HepG2 (cell line): ENCODE results near the gene ZBTB22. TPM values are rescaled to one million over a fixed set of nuclear protein-coding genes. Genes with fewer than 3 reads are reported as not detected.

Experiments
- ATAC-seq: fragments of 200-7000 bp; cut with Tn5 transposase; 3 replicates; pipeline ENCODE4 v1.9.1; 2020; ENCODE audit warnings: mild to moderate bottlenecking, moderate library complexity
- BruUV-seq: library from RNA; stranded (reverse); fragments of 400-500 nt; replicated peaks from 2 replicates; lab custom pipeline; 2021; lab: Mats Ljungman, UMichigan
- CTCF ChIA-PET: fragments of 300-600 bp; formaldehyde crosslinking; extraction: SDS; loops from one replicate; lab custom pipeline; 2021; ENCODE audit warnings: low total read pairs, inconsistent platforms, low intra/inter-chr PET ratio; lab: Yijun Ruan, JAX
- POLR2A ChIA-PET: fragments of 350-600 bp; sonication (Branson Sonifier 250); formaldehyde crosslinking; loops from one replicate; lab custom pipeline; 2020; ENCODE audit warnings: antibody characterized with exemption, inconsistent platforms; lab: Yijun Ruan, JAX
- DNase-seq: peaks from one replicate; pipeline ENCODE4 v3.0.0-alpha.2; 2015; ENCODE audit warnings: low spot score
- FAIRE-seq: peaks from 3 replicates; lab custom pipeline; 2011; peaks lifted over from hg19 to GRCh38; lab: Jason Lieb, UNC
- H2AFZ ChIP-seq: one replicate; pipeline ENCODE4 v1.6.1; 2011; ENCODE audit warnings: low read length, inconsistent platforms
- H3K27ac ChIP-seq: fragments of 300-600 bp; 3 replicates; pipeline ENCODE4 v1.8.0; 2011; ENCODE audit warnings: mixed run types, mild to moderate bottlenecking, mixed read lengths, low read length, inconsistent platforms; ENCODE audit not compliant: insufficient read depth; ENCODE audit errors: extremely low read length
- H3K27me3 ChIP-seq, 2 experiments: fragments of 200-600 bp in 1 of 2; 2 replicates in 1 of 2; 3 replicates in 1 of 2; pipeline versions ENCODE4 v1.6.0 to v1.8.0; 2011; ENCODE audit warnings: low read length in 2 of 2, mild to moderate bottlenecking in 2 of 2, moderate library complexity in 2 of 2, inconsistent platforms in 1 of 2; ENCODE audit not compliant: insufficient read depth in 2 of 2, control insufficient read depth in 1 of 2
- H3K36me3 ChIP-seq, 2 experiments: fragments of 200-600 bp in 1 of 2; replicated peaks in 1 of 2; 2 replicates in 1 of 2; 3 replicates in 1 of 2; pipeline versions ENCODE4 v1.5.1 to v1.8.0; 2011; ENCODE audit warnings: low read length in 2 of 2, inconsistent platforms in 1 of 2; ENCODE audit not compliant: insufficient read depth in 2 of 2, control insufficient read depth in 1 of 2
- H3K4me1 ChIP-seq: 2 replicates; pipeline ENCODE4 v1.5.1; 2012; ENCODE audit warnings: low read length, inconsistent platforms; ENCODE audit not compliant: insufficient read depth
- H3K4me2 ChIP-seq: 2 replicates; pipeline ENCODE4 v1.6.0; 2011; ENCODE audit warnings: low read depth, low read length, inconsistent platforms
- H3K4me3 ChIP-seq, 3 experiments: fragments of 200-600 bp in 1 of 3; sonication (generic), shearing (Covaris generic) in 1 of 3; replicated peaks in 1 of 3; 2 replicates each; pipeline ENCODE4 v1.5.1; 2011 to 2016; ENCODE audit warnings: low read length in 3 of 3, inconsistent platforms in 2 of 3, low read depth in 2 of 3, mild to moderate bottlenecking in 2 of 3, control low read depth in 1 of 3, mixed read lengths in 1 of 3; ENCODE audit not compliant: insufficient read depth in 1 of 3
- H3K79me2 ChIP-seq: one replicate; pipeline ENCODE4 v1.6.1; 2011; ENCODE audit warnings: low read length, inconsistent platforms; ENCODE audit not compliant: insufficient read depth
- H3K9ac ChIP-seq: 2 replicates; pipeline ENCODE4 v1.6.0; 2011; ENCODE audit warnings: mild to moderate bottlenecking, low read depth, low read length, inconsistent platforms; ENCODE audit not compliant: insufficient read depth
- H3K9me3 ChIP-seq: 2 replicates; pipeline ENCODE4 v1.5.1; 2012; ENCODE audit warnings: mild to moderate bottlenecking, low read length
- H4K20me1 ChIP-seq: 2 replicates; pipeline ENCODE4 v1.6.0; 2011; ENCODE audit warnings: inconsistent platforms, mild to moderate bottlenecking, low read length, moderate library complexity; ENCODE audit not compliant: insufficient read depth
- ATAD3A ChIP-seq: sonication (generic); formaldehyde crosslinking; IDR thresholded peaks from 2 replicates; pipeline ENCODE4 v1.4.0; 2020; ENCODE audit warnings: missing genetic modification reagents
- IKZF4 ChIP-seq: sonication (generic); formaldehyde crosslinking; IDR thresholded peaks from 2 replicates; pipeline ENCODE4 v1.5.1; 2020; ENCODE audit warnings: borderline replicate concordance, mild to moderate bottlenecking, low read depth, missing genetic modification reagents; ENCODE audit errors: not compliant biosample characterization
- KAT8 ChIP-seq: IDR thresholded peaks from 2 replicates; pipeline ENCODE4 v1.6.1; 2016; ENCODE audit warnings: missing genetic modification reagents, missing compliant biosample characterization
- MAX ChIP-seq: IDR thresholded peaks from 2 replicates; pipeline ENCODE4 v1.6.1; 2012; ENCODE audit warnings: inconsistent platforms
- NR2F1 ChIP-seq, 2 experiments: fragments of 450-650 bp in 1 of 2; formaldehyde crosslinking in 1 of 2; IDR thresholded peaks; 2 replicates each; pipeline versions ENCODE4 v1.5.0 to v1.6.1; 2016 to 2020; ENCODE audit warnings: mild to moderate bottlenecking in 1 of 2, missing compliant biosample characterization in 1 of 2, missing genetic modification reagents in 1 of 2, moderate library complexity in 1 of 2
- PAF1 ChIP-seq: IDR thresholded peaks from 2 replicates; pipeline ENCODE4 v1.6.1; 2016; ENCODE audit warnings: missing genetic modification reagents, missing compliant biosample characterization
- POGK ChIP-seq: sonication (generic); formaldehyde crosslinking; conservative IDR thresholded peaks from 2 replicates; pipeline ENCODE4 v1.8.0; 2022; ENCODE audit warnings: mild to moderate bottlenecking, moderate library complexity, missing genetic modification reagents
- RBFOX2 ChIP-seq: fragments of 200-400 bp; formaldehyde crosslinking; IDR thresholded peaks from 2 replicates; pipeline ENCODE4 v1.6.1; 2017; ENCODE audit warnings: low read depth, mild to moderate bottlenecking, low read length
- RBM22 ChIP-seq: fragments of 200-400 bp; formaldehyde crosslinking; optimal IDR thresholded peaks from 2 replicates; pipeline ENCODE3; 2017; ENCODE audit warnings: mild to moderate bottlenecking, low read length, moderate library complexity
- SIN3A ChIP-seq: IDR thresholded peaks from 2 replicates; pipeline ENCODE4 v1.6.1; 2011; ENCODE audit warnings: low read depth, mild to moderate bottlenecking, control low read depth, low read length, borderline replicate concordance
- SIN3B ChIP-seq: fragments of 150-350 bp; IDR thresholded peaks from 2 replicates; pipeline ENCODE4 v1.6.1; 2014; ENCODE audit warnings: low read length
- SSRP1 ChIP-seq: IDR thresholded peaks from 2 replicates; pipeline ENCODE4 v1.6.1; 2016; ENCODE audit warnings: control low read depth
- TEAD3 ChIP-seq: optimal IDR thresholded peaks from 2 replicates; pipeline ENCODE3; 2016; ENCODE audit warnings: borderline replicate concordance
- ZBTB38 ChIP-seq: sonication (generic); formaldehyde crosslinking; IDR thresholded peaks from 2 replicates; pipeline ENCODE4 v1.5.1; 2020; ENCODE audit warnings: mild to moderate bottlenecking, missing genetic modification reagents
- ZNF253 ChIP-seq: sonication (generic); formaldehyde crosslinking; IDR thresholded peaks from 2 replicates; pipeline ENCODE4 v1.8.0; 2022; ENCODE audit warnings: mild to moderate bottlenecking, missing genetic modification reagents, borderline replicate concordance
- ZNF547 ChIP-seq: sonication (generic); formaldehyde crosslinking; IDR thresholded peaks from 2 replicates; pipeline ENCODE4 v1.5.1; 2020; ENCODE audit warnings: mild to moderate bottlenecking, missing genetic modification reagents
- ZNF597 ChIP-seq: sonication (generic); formaldehyde crosslinking; IDR thresholded peaks from 2 replicates; pipeline ENCODE4 v1.5.0; 2020; ENCODE audit warnings: missing genetic modification reagents
- ZSCAN25 ChIP-seq: sonication (generic); formaldehyde crosslinking; IDR thresholded peaks from 2 replicates; pipeline ENCODE4 v1.8.0; 2022; ENCODE audit warnings: mild to moderate bottlenecking, missing genetic modification reagents
- WGBS: methylation state at CpG from one replicate; pipeline ENCODE4 v1.1.6; 2017; ENCODE audit warnings: low lambda C conversion rate; 5-methylcytosine and 5-hydroxymethylcytosine counted together
- in situ Hi-C: cut with HindIII; loops from 2 replicates; pipeline ENCODE4 v1.10.0; 2017; ENCODE audit warnings: low pct_unique_long_range_greater_than_20kb; ENCODE audit not compliant: extremely low pct_ligation_motif_present
- intact Hi-C: fragments of 100-400 bp; cut with micrococcal nuclease; formaldehyde crosslinking; loops from one replicate; pipeline ENCODE4 v1.10.0; 2022; ENCODE audit not compliant: unreplicated experiment
- polyA plus RNA-seq, 8 experiments: library from polyadenylated mRNA; depleted of rRNA in 3 of 8; stranded (reverse) in 7 of 8; unstranded in 1 of 8; fragments of >200 nt; fragmentation: Illumina TruSeq in 4 of 8; extraction: Trizol in 4 of 8; gene quantifications; 2 replicates each; pipeline versions ENCODE4 v1.2.1 to v1.2.3, GENCODE V29; 2011 to 2016; ENCODE audit warnings: low read depth in 4 of 8, missing spikeins in 1 of 8, mixed read lengths in 1 of 8; ENCODE audit not compliant: insufficient read depth in 1 of 8
- total RNA-seq, 5 experiments: library from RNA; depleted of rRNA; stranded (reverse); fragments of >200 nt; fragmentation: Illumina TruSeq; extraction: Trizol; gene quantifications; 2 replicates each; pipeline ENCODE4 v1.2.3, GENCODE V29; 2016; ENCODE audit warnings: low read depth in 1 of 5

ZBTB22 gene
- total and polyA plus RNA-seq, 2 of the 13 experiments (the other 11 are each of a cell fraction or from before 2014, with no cell fraction given) = 8.0 to 10.6 TPM

- TF ChIP-seq ZNF253 (CRISPR knock-in tag) (no peak), TEAD3 (peak; percentile 5), NR2F1 (CRISPR knock-in tag; IDR thresholded peaks at IDR 0.05) (no peak), ZNF547 (CRISPR knock-in tag) (0 out of 2 replicates have a peak, but pooled peaks have one; percentile 27), ATAD3A (CRISPR knock-in tag) (no peak), IKZF4 (CRISPR knock-in tag) (peak; percentile 55), ZBTB38 (peak; percentile 49; the same call in 1 of the 2 replicates), PAF1 (peak; percentile 79; the same call in 1 of the 2 replicates)
Observed at GRCh38 chr6:33273924-33274902, 43.3 kb downstream of the ZBTB22 start (continued).

GRCh38 chr6:33273129-33273923 is 44.2 kb downstream of the ZBTB22 start:
- FAIRE-seq (no peak), ATAC-seq (no peak), DNase-seq (no peak)
- Histone ChIP-seq H2AFZ (no peak overlapping the region), H3K27me3 (no peaks in the 10 kb centered on the region; a peak in 1 of 5 replicates), H3K9me3 (no peaks in the 10 kb centered on the region), H3K4me2 (peak overlapping the region; percentile 89), H3K9ac (peak overlapping the region; percentile 95), H3K79me2 (peaks cover 46% of the 10 kb centered on the region), H3K36me3 (peaks cover 20 to 47% of the 10 kb centered on the region in 2 experiments), H3K4me1 (peaks cover 48% of the 10 kb centered on the region), H4K20me1 (peaks cover 33% of the 10 kb centered on the region), H3K27ac (peak overlapping the region; percentile 95), H3K4me3 (peak overlapping the region; percentile 75 to 89 (median 80))
- no TSS peak for BruUV-seq
- ChIA-PET CTCF (no interaction called here), POLR2A (interaction anchor here (0.6 to 3.9 kb wide), 10 partner anchors 9 to 75 kb away, joined by 3 to 94 read pairs (median 21); partner anchors contain the start of genes PFDN6, TAPBP, WDR46 and ZBTB22)
- in situ Hi-C loops (no loop called here), intact Hi-C loops (loop anchor here (5.0 kb wide), 1 partner anchor 39 kb away; the partner anchor contains the start of gene TAPBP)
- 32% methylated on average over 11 of the region's 11 CpGs for WGBS
- TF ChIP-seq SSRP1 (CRISPR knock-in tag) (peak; percentile 54; the same call in 1 of the 2 replicates), RBM22 (peak; percentile 23), POGK (CRISPR knock-in tag) (0 out of 2 replicates have a peak, but pooled peaks have one; percentile 32), RBFOX2 (peak; percentile 16; the same call in 1 of the 2 replicates), ZNF597 (CRISPR knock-in tag) (no peak), ZSCAN25 (no peak), KAT8 (CRISPR knock-in tag) (peak; percentile 23; the same call in 1 of the 2 replicates), MAX (0 out of 2 replicates have a peak, but pooled peaks have one; percentile 5), PAF1 (0 out of 2 replicates have a peak, but pooled peaks have one; percentile 9), SIN3B (no peak), SIN3A (0 out of 2 replicates have a peak, but pooled peaks have one; percentile 26)
